Activated T-cell treated with anti-CD3 and anti-CD28 coated beads for 48 hours (primary cell): Measurements from ENCODE around the gene DMXL2.
"Not testable (repeated sequence)": the region's sequence is repeated elsewhere in the genome, so short reads cannot be mapped to it uniquely, and the experiment has no call there.

Experiments
- DNase-seq: peaks from one replicate; pipeline ENCODE4 v3.0.0-alpha.2; 2020; ENCODE audit warnings: low read depth

Gene DMXL2

DNA sequence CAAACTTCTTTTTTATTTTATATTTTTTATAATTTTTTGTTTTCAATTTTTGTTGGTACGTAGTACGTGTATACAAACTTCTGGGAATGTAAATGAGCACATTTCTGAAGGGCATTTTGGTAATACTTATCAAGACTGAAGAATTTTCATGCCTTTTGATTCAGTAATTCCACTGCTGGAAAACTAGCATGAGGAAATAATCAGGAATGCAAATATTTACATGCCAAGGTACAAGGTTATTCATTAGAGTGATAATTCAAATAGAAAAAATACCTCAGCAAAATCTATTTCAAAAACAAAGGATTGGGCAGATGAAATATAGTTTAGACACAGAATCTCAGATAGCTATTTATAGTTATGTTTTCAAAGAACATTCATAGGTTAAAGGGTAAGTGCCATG is 128.7 kb downstream of the DMXL2 start:
- no peak for DNase-seq

DNA sequence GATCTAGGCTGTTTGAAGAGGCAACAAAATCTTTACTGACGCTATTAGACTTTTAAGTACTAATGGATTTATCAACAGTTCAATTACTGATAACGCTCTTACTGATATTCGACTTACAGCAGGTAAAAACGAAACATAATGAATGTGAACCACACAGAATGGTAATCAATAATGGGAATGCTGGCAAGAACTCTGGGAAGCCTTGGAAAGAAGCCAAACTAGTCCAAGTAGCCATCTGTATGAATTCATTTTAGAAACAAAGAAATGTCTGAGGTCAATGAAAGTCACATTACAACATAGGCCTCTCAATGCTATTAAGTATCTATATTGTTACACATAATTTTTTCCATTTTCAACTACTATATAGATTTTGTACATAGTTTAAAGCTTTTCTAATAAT is 130.0 kb downstream of the DMXL2 start:
- no peak for DNase-seq

GRCh38 chr15:51491941-51492340 is 130.6 kb downstream of the DMXL2 start:
- no peak for DNase-seq

DNA sequence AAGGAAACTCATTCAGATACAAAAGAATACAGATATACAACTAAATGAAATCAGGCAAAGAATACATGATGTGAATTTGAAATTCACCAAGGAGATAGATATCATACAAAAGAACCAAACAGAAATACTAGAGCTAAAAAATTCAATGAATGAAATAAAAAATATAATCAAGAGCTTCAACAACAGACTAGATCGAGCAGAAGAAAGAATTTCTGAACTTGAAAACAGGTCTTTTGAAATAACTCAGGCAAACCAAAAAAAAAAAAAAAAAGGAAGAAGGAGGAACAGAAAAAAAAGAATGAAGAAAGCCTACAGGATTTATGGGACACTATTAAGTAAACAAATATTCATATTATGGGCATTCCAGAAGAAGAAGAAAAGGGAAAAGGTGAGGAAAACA is 137.8 kb downstream of the DMXL2 start:
- no peak for DNase-seq

DNA sequence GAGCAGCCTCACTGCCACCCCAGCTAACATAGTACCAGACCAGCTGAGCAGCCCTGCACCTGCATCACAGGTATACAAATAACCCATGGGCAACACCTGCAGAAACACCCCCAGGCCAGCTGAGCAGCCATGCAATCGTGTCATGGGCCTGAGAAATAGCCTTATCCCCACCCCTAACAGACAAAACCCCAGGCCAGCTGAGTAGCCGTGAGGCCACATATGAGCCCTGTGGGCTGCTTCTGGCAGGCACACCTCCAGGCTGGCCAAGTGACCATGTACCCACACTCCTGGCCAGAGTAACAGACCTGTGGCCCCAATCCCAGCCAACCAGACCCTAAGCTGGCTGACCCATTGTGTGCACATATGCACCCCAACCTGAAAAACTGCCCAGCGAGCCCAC is 138.6 kb downstream of the DMXL2 start:
- no peak for DNase-seq

DNA sequence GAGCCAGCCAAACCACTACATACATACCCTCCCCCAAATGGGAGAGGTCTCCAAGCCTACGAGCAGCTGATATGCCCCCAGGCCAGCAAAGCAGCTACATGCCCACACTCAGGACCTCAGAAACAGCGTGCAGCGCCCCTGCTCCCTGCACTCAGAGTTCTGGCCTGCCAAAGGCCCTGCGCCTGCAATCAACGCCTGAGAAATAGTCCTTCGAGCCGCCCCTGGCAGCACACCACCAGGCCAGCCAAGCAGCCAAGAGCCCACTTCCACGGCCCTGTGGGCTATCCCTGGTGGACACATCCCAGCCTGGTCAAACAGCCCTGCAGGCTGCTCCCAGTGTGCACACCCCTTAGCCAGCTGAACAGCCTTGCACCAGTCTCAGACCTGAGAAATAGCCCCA is 139.1 kb downstream of the DMXL2 start:
- DNase-seq, result no peak

GRCh38 chr15:51475736-51476135 is 146.8 kb downstream of the DMXL2 start:
- DNase-seq, result no peak

DNA sequence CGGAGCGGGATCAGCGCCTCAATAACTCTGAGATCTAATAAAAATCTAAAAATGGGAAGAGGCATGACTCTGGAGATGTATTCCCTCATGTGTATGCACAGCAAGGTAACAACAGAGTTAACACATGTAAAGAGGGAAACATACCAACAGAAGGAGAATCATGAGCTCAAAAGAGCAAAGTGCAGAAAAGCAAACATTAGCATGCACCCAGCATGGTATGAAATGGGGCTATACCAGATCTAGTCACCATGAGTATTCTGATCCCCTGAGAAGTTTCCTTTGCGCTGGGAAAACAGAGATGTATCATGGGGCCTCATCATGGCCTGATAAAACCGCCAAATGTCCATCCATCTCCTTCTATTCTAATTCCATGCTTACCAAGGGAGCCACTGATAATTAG is 152.1 kb downstream of the DMXL2 start:
- DNase-seq, result no peak

- DNase-seq, result no peak
Observed at GRCh38 chr15:51460796-51461195, 161.8 kb downstream of the DMXL2 start.

GRCh38 chr15:51450001-51450400 is 172.6 kb downstream of the DMXL2 start:
- no peak for DNase-seq

DNA sequence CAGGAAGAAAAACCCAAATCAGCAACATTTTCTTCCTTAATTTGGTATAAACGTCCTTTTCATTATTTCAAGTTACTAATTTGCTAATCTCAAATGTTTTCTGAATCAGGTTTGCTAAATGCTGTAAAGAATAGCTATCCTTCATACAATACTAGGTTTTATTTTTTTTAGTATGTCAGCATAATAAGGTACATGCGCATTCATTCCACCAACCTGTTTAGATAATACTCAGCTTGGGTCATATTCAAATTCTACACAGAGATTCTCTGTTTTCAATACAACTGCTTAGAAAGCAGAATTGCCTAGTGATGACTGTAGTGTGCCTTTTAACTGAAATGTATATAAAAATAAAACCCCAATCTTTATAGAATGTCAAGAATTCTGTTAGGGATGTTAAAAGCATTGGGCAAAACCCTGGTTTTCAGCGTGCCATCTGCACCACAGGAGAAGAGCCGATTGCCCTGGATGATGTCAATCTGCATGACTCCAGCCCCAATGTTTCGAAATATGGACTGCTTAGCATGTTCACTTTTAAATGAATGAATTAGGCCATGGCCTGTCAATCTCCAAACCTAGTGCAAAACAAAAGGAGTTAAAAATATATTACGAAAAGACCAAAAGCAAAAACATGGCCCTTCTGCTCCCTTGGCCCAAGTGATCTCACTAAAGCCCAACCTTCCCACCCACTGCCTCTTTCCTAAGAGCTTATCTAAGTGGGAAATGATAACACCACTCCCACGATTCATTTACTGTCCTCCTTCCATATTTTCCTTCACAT is 173.8 kb downstream of the DMXL2 start:
- no peak for DNase-seq

DNA sequence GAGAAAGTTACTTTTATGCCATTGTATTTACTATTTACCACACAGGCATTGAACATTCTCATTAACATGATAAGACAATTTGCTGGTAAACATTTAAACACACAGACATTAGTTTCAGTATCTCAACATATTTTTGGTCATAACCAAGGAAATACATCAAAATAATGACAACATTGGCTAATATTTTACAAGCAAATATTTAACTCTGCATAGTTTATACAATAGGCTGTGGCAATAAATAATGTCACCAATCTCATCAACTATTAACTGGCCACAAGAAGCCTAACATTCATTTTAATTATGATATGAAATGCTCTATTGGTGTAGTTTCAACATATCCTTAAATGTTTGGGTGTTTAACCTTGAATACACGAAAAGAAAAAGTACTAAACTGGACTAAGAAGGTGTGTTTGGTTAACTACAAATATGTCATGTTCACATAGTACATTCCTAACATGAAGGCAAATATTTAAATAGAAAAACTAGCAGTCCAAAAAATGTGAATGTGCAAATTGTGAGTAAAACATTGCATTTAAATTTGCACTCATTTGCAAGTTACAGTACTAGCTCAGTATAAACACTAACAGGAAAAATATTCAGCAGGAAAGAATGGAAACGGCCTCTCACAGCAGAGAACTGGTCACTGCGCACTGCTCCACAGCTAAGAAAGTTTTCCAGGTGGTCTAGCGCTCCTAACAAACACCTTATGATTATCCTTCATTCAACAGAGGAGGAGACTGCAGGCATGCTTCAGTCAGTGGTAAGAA is 174.5 kb downstream of the DMXL2 start:
- no peak for DNase-seq

GRCh38 chr15:51446029-51446744 is 176.4 kb downstream of the DMXL2 start:
- DNase-seq, result not testable (repeated sequence)

DNA sequence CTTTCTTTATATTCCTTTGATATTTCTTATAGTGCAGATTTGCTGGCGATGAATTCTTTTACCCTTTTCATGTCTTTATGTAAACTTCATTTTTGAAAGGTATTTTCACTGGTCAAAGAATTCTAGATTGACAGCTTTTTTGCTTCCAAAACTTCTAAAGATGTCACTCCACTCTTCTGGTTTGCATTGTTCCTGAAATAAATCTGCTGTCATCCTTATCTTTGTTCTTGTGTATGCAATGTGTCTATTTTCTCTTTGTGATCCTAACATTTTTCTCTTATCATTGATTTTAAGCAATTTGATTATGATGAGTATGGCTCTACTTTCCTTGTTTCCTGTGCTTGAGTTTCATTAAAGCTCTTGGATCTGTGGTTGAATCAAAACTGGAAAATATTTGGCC is 177.8 kb downstream of the DMXL2 start:
- no peak for DNase-seq

DNA sequence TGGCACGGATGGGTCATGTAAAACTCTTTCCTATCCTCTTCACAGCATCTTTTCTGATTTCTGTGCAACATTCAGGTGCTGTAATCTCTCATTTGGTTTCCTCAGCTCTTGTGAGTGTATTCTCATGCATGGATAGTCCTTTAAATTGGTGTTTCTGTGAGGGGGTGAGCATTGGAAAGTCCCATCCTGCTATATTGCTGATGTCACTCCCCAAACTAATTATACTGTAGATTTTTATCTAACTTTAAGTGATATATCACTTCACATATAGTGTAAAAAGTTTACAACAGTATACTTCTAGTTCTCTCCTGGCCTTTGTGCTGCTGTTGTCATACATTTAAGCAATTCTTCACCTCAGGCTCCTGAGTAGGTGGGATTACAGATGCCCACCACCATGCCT is 178.5 kb downstream of the DMXL2 start:
- no peak for DNase-seq

- no peak for DNase-seq
Observed at GRCh38 chr15:51443282-51443914, 179.2 kb downstream of the DMXL2 start.

- no peak for DNase-seq
Observed at GRCh38 chr15:51438526-51438925, 184.0 kb downstream of the DMXL2 start.

DNA sequence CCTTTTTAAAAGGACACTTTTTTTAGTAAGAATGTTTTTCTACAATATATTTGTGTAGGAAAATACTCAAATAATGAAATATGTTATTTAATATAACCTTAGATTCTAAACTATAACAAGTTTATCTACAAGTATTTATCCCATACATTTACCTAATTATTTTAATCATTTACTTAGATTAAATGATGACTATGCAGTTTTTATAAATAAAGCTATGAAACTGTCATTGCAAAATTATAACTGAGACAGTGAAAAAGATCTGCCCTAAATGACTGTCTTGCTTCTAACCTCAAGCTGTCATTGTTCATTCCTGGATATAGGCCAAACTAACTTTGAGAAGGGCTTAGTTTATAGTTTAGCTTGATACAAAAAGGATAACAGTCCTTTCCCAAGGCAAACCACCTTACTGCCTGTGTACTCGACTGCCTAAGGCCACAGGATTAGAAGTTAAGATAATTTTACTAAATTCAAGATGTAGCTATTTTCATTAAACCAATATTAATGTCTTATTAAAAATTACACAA is 197.0 kb downstream of the DMXL2 start:
- DNase-seq, result no peak

DNA sequence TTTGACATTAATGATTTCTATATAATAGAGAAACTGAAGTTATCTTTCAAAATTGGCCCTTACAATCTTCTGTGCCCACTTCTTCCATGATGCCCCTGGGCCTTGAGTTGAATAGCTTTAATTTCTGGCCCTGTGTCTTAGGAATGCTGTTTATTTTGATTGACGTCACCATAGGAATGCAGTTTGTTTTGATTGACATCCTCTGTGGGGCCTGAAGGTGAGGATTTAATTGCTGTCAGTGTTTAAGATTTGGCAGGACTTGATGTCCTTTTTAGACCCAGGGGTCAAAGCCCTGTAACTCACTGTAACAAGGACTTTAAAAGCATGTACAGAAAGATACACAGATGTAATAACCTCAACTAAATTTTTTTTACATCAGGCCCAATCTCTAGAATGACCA is 197.8 kb downstream of the DMXL2 start:
- no peak for DNase-seq

DNA sequence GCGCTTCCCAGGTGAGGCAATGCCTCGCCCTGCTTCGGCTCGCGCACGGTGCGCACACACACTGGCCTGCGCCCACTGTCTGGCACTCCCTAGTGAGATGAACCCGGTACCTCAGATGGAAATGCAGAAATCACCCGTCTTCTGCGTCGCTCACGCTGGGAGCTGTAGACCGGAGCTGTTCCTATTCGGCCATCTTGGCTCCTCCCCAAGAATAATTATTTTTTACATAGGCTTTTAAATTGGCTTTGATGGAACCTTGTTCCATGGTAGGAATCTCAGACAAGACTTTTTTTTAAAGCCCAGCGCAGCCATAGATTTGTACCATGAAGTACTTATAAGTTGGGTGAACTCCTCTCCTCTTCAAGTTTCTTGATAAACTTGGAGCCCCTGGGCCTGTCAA is 199.5 kb downstream of the DMXL2 start:
- DNase-seq, result not testable (repeated sequence)

- no peak for DNase-seq
Observed at GRCh38 chr15:51416129-51416528, 206.4 kb downstream of the DMXL2 start.

- DNase-seq, result no peak
Observed at GRCh38 chr15:51414256-51414860, 208.2 kb downstream of the DMXL2 start.
